Caco-2 (cell line): ENCODE measurements around the gene SMYD3. TPM values are rescaled to one million over a fixed set of nuclear protein-coding genes. Genes with fewer than 3 reads are reported as not detected.

ENCODE experiments used
- BruUV-seq: library from RNA; stranded (reverse); fragments of 400-500 nt; replicated peaks from 2 replicates; lab custom pipeline; 2021; lab: Mats Ljungman, UMichigan
- CTCF ChIA-PET: fragments of 300-600 bp; sonication (Branson Sonifier 250); formaldehyde crosslinking; loops from one replicate; lab custom pipeline; 2022; ENCODE audit warnings: antibody characterized with exemption; lab: Charles Lee
- POLR2A ChIA-PET: fragments of 300-600 bp; sonication (Branson Sonifier 250); formaldehyde crosslinking; loops from one replicate; lab custom pipeline; 2022; ENCODE audit warnings: antibody characterized with exemption; lab: Charles Lee
- DNase-seq, 2 experiments: peaks; one replicate each; pipeline versions ENCODE4 v3.0.0 to v3.0.0-alpha.2; 2020 to 2022
- H3K27me3 ChIP-seq: replicated peaks from 2 replicates; pipeline ENCODE4 v1.6.0; 2011; ENCODE audit warnings: low read length; ENCODE audit not compliant: control insufficient read depth, insufficient read depth
- H3K36me3 ChIP-seq: 2 replicates; pipeline ENCODE4 v1.5.1; 2011; ENCODE audit warnings: low read length; ENCODE audit not compliant: control insufficient read depth, insufficient read depth
- H3K4me1 ChIP-seq: fragments of 250-450 bp; sonication (Bioruptor Pico); 2 replicates; pipeline ENCODE4 v1.5.1; 2020; ENCODE audit warnings: mild to moderate bottlenecking
- H3K4me3 ChIP-seq: 2 replicates; pipeline ENCODE4 v1.5.1; 2011; ENCODE audit warnings: low read depth, mild to moderate bottlenecking, control low read depth, low read length
- H3K9me3 ChIP-seq: fragments of 250-450 bp; sonication (Bioruptor Pico); 2 replicates; pipeline ENCODE4 v1.5.1; 2020; ENCODE audit warnings: mild to moderate bottlenecking, moderate library complexity
- H3K27ac Mint-ChIP-seq: one replicate; pipeline ENCODE4 v1.8.0; 2022; ENCODE audit warnings: mixed read lengths; ENCODE audit not compliant: unreplicated experiment
- H3K27me3 Mint-ChIP-seq: one replicate; pipeline ENCODE4 v1.8.0; 2022; ENCODE audit warnings: mixed read lengths; ENCODE audit not compliant: insufficient read depth, unreplicated experiment
- H3K36me3 Mint-ChIP-seq: one replicate; pipeline ENCODE4 v1.8.0; 2022; ENCODE audit warnings: mild to moderate bottlenecking, mixed read lengths; ENCODE audit not compliant: insufficient read depth, unreplicated experiment
- H3K4me1 Mint-ChIP-seq: one replicate; pipeline ENCODE4 v1.8.0; 2022; ENCODE audit warnings: low read depth, mixed read lengths; ENCODE audit not compliant: unreplicated experiment
- H3K4me3 Mint-ChIP-seq: one replicate; pipeline ENCODE4 v1.8.0; 2022; ENCODE audit warnings: mild to moderate bottlenecking, moderate library complexity, mixed read lengths; ENCODE audit not compliant: unreplicated experiment
- H3K9me3 Mint-ChIP-seq: one replicate; pipeline ENCODE4 v1.8.0; 2022; ENCODE audit warnings: mixed read lengths; ENCODE audit not compliant: unreplicated experiment
- CTCF ChIP-seq, 2 experiments: fragments of 200-600 bp in 1 of 2; IDR thresholded peaks; 1 replicate in 1 of 2; 2 replicates in 1 of 2; pipeline versions ENCODE4 v1.5.1 to v1.8.0; 2011 to 2022; ENCODE audit warnings: antibody characterized with exemption in 1 of 2, control low read depth in 1 of 2, inconsistent platforms in 1 of 2, low read depth in 1 of 2, low read length in 1 of 2, mild to moderate bottlenecking in 1 of 2, moderate library complexity in 1 of 2; ENCODE audit not compliant: insufficient read depth in 1 of 2, severe bottlenecking in 1 of 2, unreplicated experiment in 1 of 2
- intact Hi-C: fragments of 100-400 bp; cut with micrococcal nuclease; formaldehyde crosslinking; loops from one replicate; pipeline ENCODE4 v1.10.0; 2022; ENCODE audit not compliant: unreplicated experiment
- total RNA-seq: library from RNA; stranded (reverse); gene quantifications from 2 replicates; pipeline ENCODE4 v1.2.3, GENCODE V29; 2022

Gene SMYD3
- total RNA-seq, 1 experiment from 2014 or later, result 33.0 TPM

GRCh38 chr1:245788886-245789285, 718.2 kb downstream of the SMYD3 start:
- intact Hi-C loops, result no loop called here
- H3K4me3 Mint-ChIP-seq, result no peak overlapping the region
- BruUV-seq, result no TSS peak
- H3K4me1 Mint-ChIP-seq, result no peaks in the 10 kb centered on the region
- H3K9me3 ChIP-seq, result no peaks in the 10 kb centered on the region
- no peaks in the 10 kb centered on the region for H3K4me1 ChIP-seq
- DNase-seq, result no peak
- H3K4me3 ChIP-seq, result no peak overlapping the region
- H3K27ac Mint-ChIP-seq, result no peak overlapping the region
- no peaks in the 10 kb centered on the region for H3K27me3 Mint-ChIP-seq
- ChIA-PET CTCF (interaction anchor here (1.6 kb wide), 1 partner anchor 100 kb away, joined by 3 read pairs; no protein-coding TSS in a partner anchor), POLR2A (no interaction called here)
- H3K36me3 ChIP-seq, result no peaks in the 10 kb centered on the region
- TF ChIP-seq CTCF (IDR thresholded peaks at IDR 0.05; ENCODE audit: insufficient read depth in 1 of 2, low read depth in 1 of 2, low read length in 1 of 2, severe bottlenecking in 1 of 2, unreplicated experiment in 1 of 2), result no peak
- no peaks in the 10 kb centered on the region for H3K36me3 Mint-ChIP-seq
- H3K9me3 Mint-ChIP-seq, result no peaks in the 10 kb centered on the region
- H3K27me3 ChIP-seq, result no peaks in the 10 kb centered on the region

GRCh38 chr1:245788269-245788668, 718.8 kb downstream of the SMYD3 start:
- BruUV-seq, result no TSS peak
- H3K36me3 Mint-ChIP-seq, result no peaks in the 10 kb centered on the region
- no peaks in the 10 kb centered on the region for H3K27me3 Mint-ChIP-seq
- ChIA-PET POLR2A (no interaction called here), CTCF (interaction anchor here (1.6 kb wide), 1 partner anchor 101 kb away, joined by 3 read pairs; no protein-coding TSS in a partner anchor)
- Histone ChIP-seq H3K36me3 (no peaks in the 10 kb centered on the region), H3K9me3 (no peaks in the 10 kb centered on the region), H3K4me1 (no peaks in the 10 kb centered on the region), H3K27me3 (no peaks in the 10 kb centered on the region), H3K4me3 (no peak overlapping the region)
- H3K4me1 Mint-ChIP-seq, result no peaks in the 10 kb centered on the region
- peak overlapping the region; percentile 10 for H3K27ac Mint-ChIP-seq
- no peak overlapping the region for H3K4me3 Mint-ChIP-seq
- DNase-seq, result no peak
- intact Hi-C loops, result no loop called here
- TF ChIP-seq CTCF (IDR thresholded peaks at IDR 0.05; ENCODE audit: insufficient read depth in 1 of 2, low read depth in 1 of 2, low read length in 1 of 2, severe bottlenecking in 1 of 2, unreplicated experiment in 1 of 2), result no peak
- H3K9me3 Mint-ChIP-seq, result no peaks in the 10 kb centered on the region

- H3K36me3 Mint-ChIP-seq, result no peaks in the 10 kb centered on the region
- no peaks in the 10 kb centered on the region for H3K36me3 ChIP-seq
- no peaks in the 10 kb centered on the region for H3K27me3 ChIP-seq
- no peaks in the 10 kb centered on the region for H3K9me3 Mint-ChIP-seq
- BruUV-seq, result no TSS peak
- no peaks in the 10 kb centered on the region for H3K4me1 Mint-ChIP-seq
- intact Hi-C loops, result no loop called here
- H3K4me1 ChIP-seq, result no peaks in the 10 kb centered on the region
- no peak for DNase-seq
- H3K9me3 ChIP-seq, result no peaks in the 10 kb centered on the region
- no peak overlapping the region for H3K4me3 ChIP-seq
- H3K27ac Mint-ChIP-seq, result no peak overlapping the region
- no peaks in the 10 kb centered on the region for H3K27me3 Mint-ChIP-seq
- TF ChIP-seq CTCF (IDR thresholded peaks at IDR 0.05; ENCODE audit: insufficient read depth in 1 of 2, low read depth in 1 of 2, low read length in 1 of 2, severe bottlenecking in 1 of 2, unreplicated experiment in 1 of 2), result no peak
- CTCF ChIA-PET, result interaction anchor here (1.1 kb wide), 1 partner anchor 634 kb away, joined by 3 read pairs; no protein-coding TSS in a partner anchor
- no peak overlapping the region for H3K4me3 Mint-ChIP-seq
- POLR2A ChIA-PET, result no interaction called here
Observed at GRCh38 chr1:245786948-245787347, 720.1 kb downstream of the SMYD3 start.
